ENCODE measurements around the gene LRG1.

- TF ChIP-seq TAF1 (IDR thresholded peaks at IDR 0.05; ENCODE audit: low read depth) = no peak
- no peak for TF ChIP-seq USF1 (IDR thresholded peaks at IDR 0.05)
- no peak for TF ChIP-seq EP300 (IDR thresholded peaks at IDR 0.05; ENCODE audit: borderline replicate concordance)
- no peak for TF ChIP-seq MAX (IDR thresholded peaks at IDR 0.05)
- TF ChIP-seq CREB1 (IDR thresholded peaks at IDR 0.05; ENCODE audit: low read depth) = no peak
- no peak for TF ChIP-seq TEAD4 (IDR thresholded peaks at IDR 0.05)
- TF ChIP-seq FOXM1 (IDR thresholded peaks at IDR 0.05; ENCODE audit: borderline replicate concordance, low read depth) = no peak
- TF ChIP-seq CEBPB (IDR thresholded peaks at IDR 0.05) = no peak
- TF ChIP-seq REST (IDR thresholded peaks at IDR 0.05; ENCODE audit: low read depth) = no peak
- TF ChIP-seq ZBTB7A (IDR thresholded peaks at IDR 0.05; ENCODE audit: low read depth) = no peak
- TF ChIP-seq EGR1 (IDR thresholded peaks at IDR 0.05) = no peak
Observed at GRCh38 chr19:4582980-4583842, 43.4 kb upstream of the LRG1 start.
